SK-N-SH (cell line): Measurements from ENCODE around the gene RBM28. TPM values are rescaled to one million over a fixed set of nuclear protein-coding genes. Genes with fewer than 3 reads are reported as not detected.

Source experiments
- CTCF ChIA-PET: fragments of 300-600, 350-600 bp; formaldehyde crosslinking; extraction: SDS; loops from one replicate; lab custom pipeline; 2021; lab: Yijun Ruan, JAX
- POLR2A ChIA-PET: fragments of 350-600 bp; sonication (Branson Sonifier 250); formaldehyde crosslinking; extraction: SDS; loops from one replicate; lab custom pipeline; 2020; ENCODE audit warnings: antibody characterized with exemption, inconsistent platforms; lab: Yijun Ruan, JAX
- DNase-seq: peaks from one replicate; pipeline ENCODE4 v3.0.0; 2012
- H2AFZ ChIP-seq: fragments of 200-600 bp; sonication (generic); 2 replicates; pipeline ENCODE4 v1.8.1; 2016; ENCODE audit warnings: antibody characterized with exemption, mild to moderate bottlenecking, low read depth
- H3F3A ChIP-seq: fragments of 200-600 bp; sonication (generic); replicated peaks from 2 replicates; pipeline ENCODE3; 2016; ENCODE audit warnings: antibody characterized with exemption, mild to moderate bottlenecking; ENCODE audit not compliant: insufficient read depth
- H3K27ac ChIP-seq, 2 experiments: fragments of 200-500 bp in 1 of 2; fragments of 200-600 bp in 1 of 2; sonication (Bioruptor generic) in 1 of 2; sonication (generic), shearing (Covaris generic) in 1 of 2; 2 replicates each; pipeline versions ENCODE4 v1.5.1 to v1.6.1; 2014 to 2016; ENCODE audit warnings: low read depth in 2 of 2, inconsistent platforms in 1 of 2, low read length in 1 of 2, mild to moderate bottlenecking in 1 of 2, mixed read lengths in 1 of 2
- H3K27me3 ChIP-seq: fragments of 200-600 bp; sonication (generic), shearing (Covaris generic); 2 replicates; pipeline ENCODE4 v1.6.1; 2016; ENCODE audit warnings: mixed run types; ENCODE audit not compliant: insufficient read depth
- H3K36me3 ChIP-seq, 2 experiments: fragments of 200-500 bp in 1 of 2; fragments of 200-600 bp in 1 of 2; sonication (Bioruptor generic) in 1 of 2; sonication (generic) in 1 of 2; replicated peaks in 1 of 2; 2 replicates each; pipeline versions ENCODE3 to v1.5.1; 2014 to 2016; ENCODE audit warnings: low read length in 1 of 2, mild to moderate bottlenecking in 1 of 2; ENCODE audit not compliant: insufficient read depth in 2 of 2, control insufficient read depth in 1 of 2
- H3K4me1 ChIP-seq, 2 experiments: fragments of 200-500 bp in 1 of 2; fragments of 200-600 bp in 1 of 2; sonication (Bioruptor generic) in 1 of 2; sonication (generic), shearing (Covaris generic) in 1 of 2; 2 replicates each; pipeline versions ENCODE4 v1.5.1 to v1.6.1; 2014 to 2016; ENCODE audit warnings: low read depth in 1 of 2, low read length in 1 of 2, mixed run types in 1 of 2; ENCODE audit not compliant: insufficient read depth in 2 of 2, control insufficient read depth in 1 of 2
- H3K4me2 ChIP-seq: fragments of 200-600 bp; sonication (generic), shearing (Covaris generic); 2 replicates; pipeline ENCODE4 v1.6.1; 2017; ENCODE audit warnings: mixed run types
- H3K4me3 ChIP-seq, 2 experiments: fragments of 200-500 bp in 1 of 2; fragments of 200-600 bp in 1 of 2; sonication (Bioruptor generic) in 1 of 2; sonication (generic), shearing (Covaris generic) in 1 of 2; 2 replicates each; pipeline versions ENCODE4 v1.5.1 to v1.8.1; 2014 to 2016; ENCODE audit warnings: low read depth in 2 of 2, inconsistent platforms in 1 of 2, low read length in 1 of 2, mild to moderate bottlenecking in 1 of 2, mixed read lengths in 1 of 2, moderate library complexity in 1 of 2
- H3K79me2 ChIP-seq: fragments of 200-600 bp; sonication (generic); 2 replicates; pipeline ENCODE4 v1.8.1; 2017; ENCODE audit warnings: mild to moderate bottlenecking; ENCODE audit not compliant: insufficient read depth
- H3K9ac ChIP-seq: fragments of 200-600 bp; sonication (generic); 2 replicates; pipeline ENCODE4 v1.6.1; 2017; ENCODE audit warnings: mixed run types
- H3K9me2 ChIP-seq: fragments of 200-600 bp; sonication (generic); 2 replicates; pipeline ENCODE4 v1.6.1; 2017; ENCODE audit warnings: mixed run types
- H3K9me3 ChIP-seq: fragments of 200-600 bp; sonication (generic); 2 replicates; pipeline ENCODE4 v1.6.1; 2017; ENCODE audit warnings: mixed run types, mild to moderate bottlenecking, moderate library complexity
- H4K20me1 ChIP-seq: fragments of 200-600 bp; sonication (generic); 2 replicates; pipeline ENCODE4 v1.6.1; 2017; ENCODE audit warnings: mild to moderate bottlenecking, mixed run types; ENCODE audit not compliant: insufficient read depth
- CHD2 ChIP-seq: fragments of 150-350 bp; IDR thresholded peaks from 2 replicates; pipeline ENCODE4 v1.6.1; 2018; ENCODE audit warnings: low read length; ENCODE audit not compliant: partially characterized antibody
- EZH2phosphoT487 ChIP-seq: fragments of 200-600 bp; sonication (generic); IDR thresholded peaks from 2 replicates; pipeline ENCODE4 v1.6.1; 2017; ENCODE audit warnings: low read depth, mixed run types, mild to moderate bottlenecking, antibody characterized with exemption, moderate library complexity, borderline replicate concordance
- FOSL2 ChIP-seq: IDR thresholded peaks from 2 replicates; pipeline ENCODE4 v1.4.0; 2012; ENCODE audit warnings: low read depth, mild to moderate bottlenecking, moderate library complexity, borderline replicate concordance
- FOXJ3 ChIP-seq: sonication (generic); formaldehyde crosslinking; IDR thresholded peaks from 2 replicates; pipeline ENCODE4 v1.5.1; 2020; ENCODE audit warnings: mild to moderate bottlenecking, missing genetic modification reagents
- GATA2 ChIP-seq: sonication (generic); formaldehyde crosslinking; IDR thresholded peaks from 2 replicates; pipeline ENCODE4 v1.5.0; 2020; ENCODE audit warnings: mild to moderate bottlenecking, missing genetic modification reagents
- JUND ChIP-seq: IDR thresholded peaks from 2 replicates; pipeline ENCODE4 v1.4.0; 2012
- NFIC ChIP-seq: IDR thresholded peaks from 2 replicates; pipeline ENCODE4 v1.4.0; 2012; ENCODE audit warnings: borderline replicate concordance
- NRF1 ChIP-seq: IDR thresholded peaks from 2 replicates; pipeline ENCODE4 v1.6.1; 2012; ENCODE audit warnings: low read depth, mild to moderate bottlenecking, low read length
- RCOR1 ChIP-seq: fragments of 150-350 bp; IDR thresholded peaks from 2 replicates; pipeline ENCODE4 v1.6.1; 2017; ENCODE audit warnings: antibody characterized with exemption, low read length
- RXRA ChIP-seq: IDR thresholded peaks from 2 replicates; pipeline ENCODE4 v1.4.0; 2012; ENCODE audit warnings: low read depth, mild to moderate bottlenecking, borderline replicate concordance
- SMC3 ChIP-seq: IDR thresholded peaks from 2 replicates; pipeline ENCODE4 v1.6.1; 2012; ENCODE audit warnings: low read depth, low read length, improper control_type of control experiment
- TEAD4 ChIP-seq: IDR thresholded peaks from 2 replicates; pipeline ENCODE4 v1.4.0; 2012; ENCODE audit warnings: mild to moderate bottlenecking, borderline replicate concordance; ENCODE audit not compliant: insufficient read depth
- YY1 ChIP-seq: IDR thresholded peaks from 2 replicates; pipeline ENCODE4 v1.4.0; 2012; ENCODE audit warnings: low read depth, mild to moderate bottlenecking
- WGBS: methylation state at CpG from one replicate; pipeline ENCODE4 v1.1.6; 2017; ENCODE audit warnings: low lambda C conversion rate; 5-methylcytosine and 5-hydroxymethylcytosine counted together
- polyA plus RNA-seq, 3 experiments: library from polyadenylated mRNA; depleted of rRNA; stranded (reverse); fragments of >200 nt; gene quantifications; 2 replicates each; pipeline ENCODE4 v1.2.3, GENCODE V29; 2012
- TF ChIP-seq, protein P1 (sequence below): fragments of 200-600 bp; sonication (generic); IDR thresholded peaks from 2 replicates; pipeline ENCODE4 v1.6.1; 2017; ENCODE audit warnings: antibody characterized with exemption, mild to moderate bottlenecking, moderate library complexity
- TF ChIP-seq, protein P2 (sequence below): IDR thresholded peaks from 2 replicates; pipeline ENCODE4 v1.6.1; 2012; ENCODE audit warnings: mild to moderate bottlenecking, low read depth, low read length, moderate library complexity
- TF ChIP-seq, protein P3 (sequence below): IDR thresholded peaks from 2 replicates; pipeline ENCODE4; 2012
- TF ChIP-seq, protein P4 (sequence below): IDR thresholded peaks from 2 replicates; pipeline ENCODE4 v1.4.0; 2012; ENCODE audit warnings: low read depth, borderline replicate concordance

The RBM28 gene
- polyA plus RNA-seq, 1 of the 3 experiments (the other 2 are of a cell fraction) = 29.1 TPM

DNA sequence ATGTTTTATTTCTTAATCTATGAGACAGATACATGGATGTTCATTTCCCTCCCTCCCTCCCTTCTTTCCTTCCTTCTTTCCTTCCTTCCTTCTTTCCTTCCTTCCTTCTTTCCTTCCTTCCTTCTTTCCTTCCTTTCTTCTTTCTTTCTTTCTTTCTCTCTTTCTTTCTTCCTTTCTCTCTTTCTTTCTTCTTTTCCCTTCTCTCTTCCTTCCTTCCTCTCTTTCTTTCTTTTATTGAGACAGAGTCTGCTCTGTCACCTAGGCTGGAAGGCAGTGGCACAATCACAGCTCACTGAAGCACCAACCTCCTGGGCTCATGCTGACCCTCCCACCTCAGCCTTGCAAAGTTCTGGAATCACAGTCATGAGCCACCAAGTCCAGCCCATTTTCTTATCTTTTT lies 23.3 kb upstream of the RBM28 start:
- peaks cover 5% of the 10 kb centered on the region for H3F3A ChIP-seq
- H3K9me2 ChIP-seq = no peaks in the 10 kb centered on the region
- peaks cover 0 to 31% of the 10 kb centered on the region in 2 experiments; a peak in 2 of 4 replicates for H3K4me1 ChIP-seq
- H3K36me3 ChIP-seq = no peaks in the 10 kb centered on the region
- peak overlapping the region in 1 of 2 experiments; percentile 100; a peak in 1 of 4 replicates for H3K27ac ChIP-seq
- H4K20me1 ChIP-seq = no peaks in the 10 kb centered on the region
- H3K4me3 ChIP-seq = no peak overlapping the region
- no peak for TF ChIP-seq NRF1
- no peak for TF ChIP-seq TEAD4
- no peak for TF ChIP-seq CHD2
- no peak for TF ChIP-seq JUND
- H3K9ac ChIP-seq = no peak overlapping the region
- no peak for DNase-seq
- ChIA-PET POLR2A (interaction anchor here (0.5 to 1.2 kb wide), 3 partner anchors 10 to 33 kb away, joined by 3 to 5 read pairs (median 3); partner anchors contain the start of gene RBM28), CTCF (interaction anchor here (2.9 to 20.2 kb wide), 3 partner anchors 17 to 31 kb away, joined by 8 to 493 read pairs (median 439); partner anchors contain the start of gene RBM28)
- no peaks in the 10 kb centered on the region for H3K79me2 ChIP-seq
- H2AFZ ChIP-seq = no peak overlapping the region
- no peak overlapping the region for H3K4me2 ChIP-seq
- H3K27me3 ChIP-seq = peaks cover 36% of the 10 kb centered on the region
- no peaks in the 10 kb centered on the region for H3K9me3 ChIP-seq

DNA sequence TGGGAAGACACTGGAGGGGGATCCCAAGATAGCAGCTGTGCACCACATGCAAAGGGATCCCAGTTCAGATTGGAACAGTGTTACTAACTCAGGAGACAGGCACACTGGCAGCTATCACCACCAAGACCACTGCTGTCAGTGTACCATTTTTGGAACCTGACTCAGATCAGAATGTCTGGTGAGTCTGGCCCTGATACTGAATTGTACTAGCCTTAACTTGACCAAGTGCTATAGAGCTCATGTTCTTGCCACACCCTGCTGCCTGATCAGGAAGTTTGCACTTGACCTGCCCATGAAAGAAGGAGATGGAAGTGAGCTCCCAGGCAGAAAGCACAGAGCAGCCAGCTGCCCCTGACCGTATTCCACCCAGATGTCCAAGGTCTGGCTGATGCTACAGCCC lies 22.6 kb upstream of the RBM28 start:
- Histone ChIP-seq H3K4me3 (no peak overlapping the region), H3K79me2 (no peaks in the 10 kb centered on the region), H3K27ac (peak overlapping the region in 1 of 2 experiments; percentile 100; a peak in 2 of 4 replicates), H3K9ac (no peak overlapping the region), H3K36me3 (no peaks in the 10 kb centered on the region), H2AFZ (no peak overlapping the region), H3K9me3 (no peaks in the 10 kb centered on the region), H4K20me1 (no peaks in the 10 kb centered on the region), H3F3A (peaks cover 5% of the 10 kb centered on the region), H3K27me3 (peaks cover 40% of the 10 kb centered on the region), H3K9me2 (no peaks in the 10 kb centered on the region), H3K4me1 (peaks cover 0 to 33% of the 10 kb centered on the region in 2 experiments; a peak in 2 of 4 replicates), H3K4me2 (no peak overlapping the region)
- ChIA-PET CTCF (interaction anchor here (1.1 to 20.2 kb wide), 5 partner anchors 9 to 59 kb away, joined by 4 to 493 read pairs (median 8); partner anchors contain the start of gene RBM28), POLR2A (interaction anchor here (1.1 to 1.2 kb wide), 2 partner anchors 9 to 22 kb away, joined by 3 to 5 read pairs; partner anchors contain the start of gene RBM28)
- TF ChIP-seq FOXJ3 (CRISPR knock-in tag) = no peak
- TF ChIP-seq, protein P1, sequence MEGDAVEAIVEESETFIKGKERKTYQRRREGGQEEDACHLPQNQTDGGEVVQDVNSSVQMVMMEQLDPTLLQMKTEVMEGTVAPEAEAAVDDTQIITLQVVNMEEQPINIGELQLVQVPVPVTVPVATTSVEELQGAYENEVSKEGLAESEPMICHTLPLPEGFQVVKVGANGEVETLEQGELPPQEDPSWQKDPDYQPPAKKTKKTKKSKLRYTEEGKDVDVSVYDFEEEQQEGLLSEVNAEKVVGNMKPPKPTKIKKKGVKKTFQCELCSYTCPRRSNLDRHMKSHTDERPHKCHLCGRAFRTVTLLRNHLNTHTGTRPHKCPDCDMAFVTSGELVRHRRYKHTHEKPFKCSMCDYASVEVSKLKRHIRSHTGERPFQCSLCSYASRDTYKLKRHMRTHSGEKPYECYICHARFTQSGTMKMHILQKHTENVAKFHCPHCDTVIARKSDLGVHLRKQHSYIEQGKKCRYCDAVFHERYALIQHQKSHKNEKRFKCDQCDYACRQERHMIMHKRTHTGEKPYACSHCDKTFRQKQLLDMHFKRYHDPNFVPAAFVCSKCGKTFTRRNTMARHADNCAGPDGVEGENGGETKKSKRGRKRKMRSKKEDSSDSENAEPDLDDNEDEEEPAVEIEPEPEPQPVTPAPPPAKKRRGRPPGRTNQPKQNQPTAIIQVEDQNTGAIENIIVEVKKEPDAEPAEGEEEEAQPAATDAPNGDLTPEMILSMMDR = no peak
- no peak for TF ChIP-seq YY1
- TF ChIP-seq TEAD4 = no peak
- no peak for TF ChIP-seq EZH2phosphoT487
- TF ChIP-seq SMC3 = no peak
- TF ChIP-seq, protein P2, sequence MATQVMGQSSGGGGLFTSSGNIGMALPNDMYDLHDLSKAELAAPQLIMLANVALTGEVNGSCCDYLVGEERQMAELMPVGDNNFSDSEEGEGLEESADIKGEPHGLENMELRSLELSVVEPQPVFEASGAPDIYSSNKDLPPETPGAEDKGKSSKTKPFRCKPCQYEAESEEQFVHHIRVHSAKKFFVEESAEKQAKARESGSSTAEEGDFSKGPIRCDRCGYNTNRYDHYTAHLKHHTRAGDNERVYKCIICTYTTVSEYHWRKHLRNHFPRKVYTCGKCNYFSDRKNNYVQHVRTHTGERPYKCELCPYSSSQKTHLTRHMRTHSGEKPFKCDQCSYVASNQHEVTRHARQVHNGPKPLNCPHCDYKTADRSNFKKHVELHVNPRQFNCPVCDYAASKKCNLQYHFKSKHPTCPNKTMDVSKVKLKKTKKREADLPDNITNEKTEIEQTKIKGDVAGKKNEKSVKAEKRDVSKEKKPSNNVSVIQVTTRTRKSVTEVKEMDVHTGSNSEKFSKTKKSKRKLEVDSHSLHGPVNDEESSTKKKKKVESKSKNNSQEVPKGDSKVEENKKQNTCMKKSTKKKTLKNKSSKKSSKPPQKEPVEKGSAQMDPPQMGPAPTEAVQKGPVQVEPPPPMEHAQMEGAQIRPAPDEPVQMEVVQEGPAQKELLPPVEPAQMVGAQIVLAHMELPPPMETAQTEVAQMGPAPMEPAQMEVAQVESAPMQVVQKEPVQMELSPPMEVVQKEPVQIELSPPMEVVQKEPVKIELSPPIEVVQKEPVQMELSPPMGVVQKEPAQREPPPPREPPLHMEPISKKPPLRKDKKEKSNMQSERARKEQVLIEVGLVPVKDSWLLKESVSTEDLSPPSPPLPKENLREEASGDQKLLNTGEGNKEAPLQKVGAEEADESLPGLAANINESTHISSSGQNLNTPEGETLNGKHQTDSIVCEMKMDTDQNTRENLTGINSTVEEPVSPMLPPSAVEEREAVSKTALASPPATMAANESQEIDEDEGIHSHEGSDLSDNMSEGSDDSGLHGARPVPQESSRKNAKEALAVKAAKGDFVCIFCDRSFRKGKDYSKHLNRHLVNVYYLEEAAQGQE = no peak
- TF ChIP-seq RCOR1 = no peak
- TF ChIP-seq GATA2 = no peak
- no peak for TF ChIP-seq RXRA
- TF ChIP-seq, protein P3, sequence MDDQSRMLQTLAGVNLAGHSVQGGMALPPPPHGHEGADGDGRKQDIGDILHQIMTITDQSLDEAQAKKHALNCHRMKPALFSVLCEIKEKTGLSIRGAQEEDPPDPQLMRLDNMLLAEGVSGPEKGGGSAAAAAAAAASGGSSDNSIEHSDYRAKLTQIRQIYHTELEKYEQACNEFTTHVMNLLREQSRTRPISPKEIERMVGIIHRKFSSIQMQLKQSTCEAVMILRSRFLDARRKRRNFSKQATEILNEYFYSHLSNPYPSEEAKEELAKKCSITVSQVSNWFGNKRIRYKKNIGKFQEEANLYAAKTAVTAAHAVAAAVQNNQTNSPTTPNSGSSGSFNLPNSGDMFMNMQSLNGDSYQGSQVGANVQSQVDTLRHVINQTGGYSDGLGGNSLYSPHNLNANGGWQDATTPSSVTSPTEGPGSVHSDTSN = no peak
- no peak for TF ChIP-seq FOSL2
- no peak for TF ChIP-seq JUND
- TF ChIP-seq, protein P4, sequence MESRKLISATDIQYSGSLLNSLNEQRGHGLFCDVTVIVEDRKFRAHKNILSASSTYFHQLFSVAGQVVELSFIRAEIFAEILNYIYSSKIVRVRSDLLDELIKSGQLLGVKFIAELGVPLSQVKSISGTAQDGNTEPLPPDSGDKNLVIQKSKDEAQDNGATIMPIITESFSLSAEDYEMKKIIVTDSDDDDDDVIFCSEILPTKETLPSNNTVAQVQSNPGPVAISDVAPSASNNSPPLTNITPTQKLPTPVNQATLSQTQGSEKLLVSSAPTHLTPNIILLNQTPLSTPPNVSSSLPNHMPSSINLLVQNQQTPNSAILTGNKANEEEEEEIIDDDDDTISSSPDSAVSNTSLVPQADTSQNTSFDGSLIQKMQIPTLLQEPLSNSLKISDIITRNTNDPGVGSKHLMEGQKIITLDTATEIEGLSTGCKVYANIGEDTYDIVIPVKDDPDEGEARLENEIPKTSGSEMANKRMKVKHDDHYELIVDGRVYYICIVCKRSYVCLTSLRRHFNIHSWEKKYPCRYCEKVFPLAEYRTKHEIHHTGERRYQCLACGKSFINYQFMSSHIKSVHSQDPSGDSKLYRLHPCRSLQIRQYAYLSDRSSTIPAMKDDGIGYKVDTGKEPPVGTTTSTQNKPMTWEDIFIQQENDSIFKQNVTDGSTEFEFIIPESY = no peak
- no peak for TF ChIP-seq NFIC
- DNase-seq = no peak
- 91% methylated on average over 1 of the region's 1 CpG for WGBS
